SK-N-SH (cell line): Measurements from ENCODE around the gene RAD17. TPM values are rescaled to one million over a fixed set of nuclear protein-coding genes. Genes with fewer than 3 reads are reported as not detected.

ENCODE experiments used
- CTCF ChIA-PET: fragments of 300-600, 350-600 bp; formaldehyde crosslinking; extraction: SDS; loops from one replicate; lab custom pipeline; 2021; lab: Yijun Ruan, JAX
- POLR2A ChIA-PET: fragments of 350-600 bp; sonication (Branson Sonifier 250); formaldehyde crosslinking; extraction: SDS; loops from one replicate; lab custom pipeline; 2020; ENCODE audit warnings: antibody characterized with exemption, inconsistent platforms; lab: Yijun Ruan, JAX
- DNase-seq: peaks from one replicate; pipeline ENCODE4 v3.0.0; 2012
- H2AFZ ChIP-seq: fragments of 200-600 bp; sonication (generic); 2 replicates; pipeline ENCODE4 v1.8.1; 2016; ENCODE audit warnings: antibody characterized with exemption, mild to moderate bottlenecking, low read depth
- H3F3A ChIP-seq: fragments of 200-600 bp; sonication (generic); replicated peaks from 2 replicates; pipeline ENCODE3; 2016; ENCODE audit warnings: antibody characterized with exemption, mild to moderate bottlenecking; ENCODE audit not compliant: insufficient read depth
- H3K27ac ChIP-seq, 2 experiments: fragments of 200-500 bp in 1 of 2; fragments of 200-600 bp in 1 of 2; sonication (Bioruptor generic) in 1 of 2; sonication (generic), shearing (Covaris generic) in 1 of 2; 2 replicates each; pipeline versions ENCODE4 v1.5.1 to v1.6.1; 2014 to 2016; ENCODE audit warnings: low read depth in 2 of 2, inconsistent platforms in 1 of 2, low read length in 1 of 2, mild to moderate bottlenecking in 1 of 2, mixed read lengths in 1 of 2
- H3K27me3 ChIP-seq: fragments of 200-600 bp; sonication (generic), shearing (Covaris generic); 2 replicates; pipeline ENCODE4 v1.6.1; 2016; ENCODE audit warnings: mixed run types; ENCODE audit not compliant: insufficient read depth
- H3K36me3 ChIP-seq, 2 experiments: fragments of 200-500 bp in 1 of 2; fragments of 200-600 bp in 1 of 2; sonication (Bioruptor generic) in 1 of 2; sonication (generic) in 1 of 2; replicated peaks in 1 of 2; 2 replicates each; pipeline versions ENCODE3 to v1.5.1; 2014 to 2016; ENCODE audit warnings: low read length in 1 of 2, mild to moderate bottlenecking in 1 of 2; ENCODE audit not compliant: insufficient read depth in 2 of 2, control insufficient read depth in 1 of 2
- H3K4me1 ChIP-seq, 2 experiments: fragments of 200-500 bp in 1 of 2; fragments of 200-600 bp in 1 of 2; sonication (Bioruptor generic) in 1 of 2; sonication (generic), shearing (Covaris generic) in 1 of 2; 2 replicates each; pipeline versions ENCODE4 v1.5.1 to v1.6.1; 2014 to 2016; ENCODE audit warnings: low read depth in 1 of 2, low read length in 1 of 2, mixed run types in 1 of 2; ENCODE audit not compliant: insufficient read depth in 2 of 2, control insufficient read depth in 1 of 2
- H3K4me2 ChIP-seq: fragments of 200-600 bp; sonication (generic), shearing (Covaris generic); 2 replicates; pipeline ENCODE4 v1.6.1; 2017; ENCODE audit warnings: mixed run types
- H3K4me3 ChIP-seq, 2 experiments: fragments of 200-500 bp in 1 of 2; fragments of 200-600 bp in 1 of 2; sonication (Bioruptor generic) in 1 of 2; sonication (generic), shearing (Covaris generic) in 1 of 2; 2 replicates each; pipeline versions ENCODE4 v1.5.1 to v1.8.1; 2014 to 2016; ENCODE audit warnings: low read depth in 2 of 2, inconsistent platforms in 1 of 2, low read length in 1 of 2, mild to moderate bottlenecking in 1 of 2, mixed read lengths in 1 of 2, moderate library complexity in 1 of 2
- H3K79me2 ChIP-seq: fragments of 200-600 bp; sonication (generic); 2 replicates; pipeline ENCODE4 v1.8.1; 2017; ENCODE audit warnings: mild to moderate bottlenecking; ENCODE audit not compliant: insufficient read depth
- H3K9ac ChIP-seq: fragments of 200-600 bp; sonication (generic); 2 replicates; pipeline ENCODE4 v1.6.1; 2017; ENCODE audit warnings: mixed run types
- H3K9me2 ChIP-seq: fragments of 200-600 bp; sonication (generic); 2 replicates; pipeline ENCODE4 v1.6.1; 2017; ENCODE audit warnings: mixed run types
- H3K9me3 ChIP-seq: fragments of 200-600 bp; sonication (generic); 2 replicates; pipeline ENCODE4 v1.6.1; 2017; ENCODE audit warnings: mixed run types, mild to moderate bottlenecking, moderate library complexity
- H4K20me1 ChIP-seq: fragments of 200-600 bp; sonication (generic); 2 replicates; pipeline ENCODE4 v1.6.1; 2017; ENCODE audit warnings: mild to moderate bottlenecking, mixed run types; ENCODE audit not compliant: insufficient read depth
- CHD2 ChIP-seq: fragments of 150-350 bp; IDR thresholded peaks from 2 replicates; pipeline ENCODE4 v1.6.1; 2018; ENCODE audit warnings: low read length; ENCODE audit not compliant: partially characterized antibody
- ELF1 ChIP-seq: IDR thresholded peaks from 2 replicates; pipeline ENCODE4 v1.4.0; 2012
- EP300 ChIP-seq, 2 experiments: IDR thresholded peaks; 2 replicates each; pipeline versions ENCODE4 v1.4.0 to v1.6.1; 2012; ENCODE audit warnings: borderline replicate concordance in 1 of 2, low read depth in 1 of 2, low read length in 1 of 2
- EZH2phosphoT487 ChIP-seq: fragments of 200-600 bp; sonication (generic); IDR thresholded peaks from 2 replicates; pipeline ENCODE4 v1.6.1; 2017; ENCODE audit warnings: low read depth, mixed run types, mild to moderate bottlenecking, antibody characterized with exemption, moderate library complexity, borderline replicate concordance
- FOXJ3 ChIP-seq: sonication (generic); formaldehyde crosslinking; IDR thresholded peaks from 2 replicates; pipeline ENCODE4 v1.5.1; 2020; ENCODE audit warnings: mild to moderate bottlenecking, missing genetic modification reagents
- FOXM1 ChIP-seq: IDR thresholded peaks from 2 replicates; pipeline ENCODE4 v1.4.0; 2012; ENCODE audit warnings: low read depth, mild to moderate bottlenecking
- GABPA ChIP-seq: IDR thresholded peaks from 2 replicates; pipeline ENCODE4 v1.4.0; 2012; ENCODE audit warnings: low read depth, mild to moderate bottlenecking
- JUND ChIP-seq: IDR thresholded peaks from 2 replicates; pipeline ENCODE4 v1.4.0; 2012
- MEF2A ChIP-seq: IDR thresholded peaks from 2 replicates; pipeline ENCODE4 v1.4.0; 2012; ENCODE audit warnings: low read depth, borderline replicate concordance
- MXI1 ChIP-seq: IDR thresholded peaks from 2 replicates; pipeline ENCODE4 v1.6.1; 2012; ENCODE audit warnings: mild to moderate bottlenecking, low read depth, low read length, improper control_type of control experiment
- NRF1 ChIP-seq: IDR thresholded peaks from 2 replicates; pipeline ENCODE4 v1.6.1; 2012; ENCODE audit warnings: low read depth, mild to moderate bottlenecking, low read length
- POLR2AphosphoS5 ChIP-seq: IDR thresholded peaks from 2 replicates; pipeline ENCODE4 v1.6.1; 2012; ENCODE audit warnings: low read depth, low read length
- RAD21 ChIP-seq: IDR thresholded peaks from 2 replicates; pipeline ENCODE4 v1.6.1; 2012; ENCODE audit warnings: mild to moderate bottlenecking, low read length
- RCOR1 ChIP-seq: fragments of 150-350 bp; IDR thresholded peaks from 2 replicates; pipeline ENCODE4 v1.6.1; 2017; ENCODE audit warnings: antibody characterized with exemption, low read length
- RXRA ChIP-seq: IDR thresholded peaks from 2 replicates; pipeline ENCODE4 v1.4.0; 2012; ENCODE audit warnings: low read depth, mild to moderate bottlenecking, borderline replicate concordance
- SIN3A ChIP-seq: IDR thresholded peaks from 2 replicates; pipeline ENCODE4 v1.6.1; 2012; ENCODE audit warnings: low read depth, mild to moderate bottlenecking, low read length, moderate library complexity, borderline replicate concordance
- TAF1 ChIP-seq: IDR thresholded peaks from 2 replicates; pipeline ENCODE4 v1.6.1; 2012; ENCODE audit warnings: low read depth, mild to moderate bottlenecking, low read length, moderate library complexity, borderline replicate concordance
- TEAD4 ChIP-seq: IDR thresholded peaks from 2 replicates; pipeline ENCODE4 v1.4.0; 2012; ENCODE audit warnings: mild to moderate bottlenecking, borderline replicate concordance; ENCODE audit not compliant: insufficient read depth
- YY1 ChIP-seq: IDR thresholded peaks from 2 replicates; pipeline ENCODE4 v1.4.0; 2012; ENCODE audit warnings: low read depth, mild to moderate bottlenecking
- WGBS: methylation state at CpG from one replicate; pipeline ENCODE4 v1.1.6; 2017; ENCODE audit warnings: low lambda C conversion rate; 5-methylcytosine and 5-hydroxymethylcytosine counted together
- polyA plus RNA-seq, 3 experiments: library from polyadenylated mRNA; depleted of rRNA; stranded (reverse); fragments of >200 nt; gene quantifications; 2 replicates each; pipeline ENCODE4 v1.2.3, GENCODE V29; 2012
- TF ChIP-seq, protein P1 (sequence below): IDR thresholded peaks from 2 replicates; pipeline ENCODE4 v1.4.0; 2012; ENCODE audit warnings: low read depth, borderline replicate concordance
- TF ChIP-seq, protein P2 (sequence below): fragments of 200-600 bp; sonication (generic); IDR thresholded peaks from 2 replicates; pipeline ENCODE4 v1.6.1; 2017; ENCODE audit warnings: antibody characterized with exemption, mild to moderate bottlenecking, moderate library complexity
- TF ChIP-seq, protein P3 (sequence below): IDR thresholded peaks from 2 replicates; pipeline ENCODE4; 2012

The RAD17 gene
- polyA plus RNA-seq, 1 of the 3 experiments (the other 2 are of a cell fraction), result 16.9 TPM

DNA sequence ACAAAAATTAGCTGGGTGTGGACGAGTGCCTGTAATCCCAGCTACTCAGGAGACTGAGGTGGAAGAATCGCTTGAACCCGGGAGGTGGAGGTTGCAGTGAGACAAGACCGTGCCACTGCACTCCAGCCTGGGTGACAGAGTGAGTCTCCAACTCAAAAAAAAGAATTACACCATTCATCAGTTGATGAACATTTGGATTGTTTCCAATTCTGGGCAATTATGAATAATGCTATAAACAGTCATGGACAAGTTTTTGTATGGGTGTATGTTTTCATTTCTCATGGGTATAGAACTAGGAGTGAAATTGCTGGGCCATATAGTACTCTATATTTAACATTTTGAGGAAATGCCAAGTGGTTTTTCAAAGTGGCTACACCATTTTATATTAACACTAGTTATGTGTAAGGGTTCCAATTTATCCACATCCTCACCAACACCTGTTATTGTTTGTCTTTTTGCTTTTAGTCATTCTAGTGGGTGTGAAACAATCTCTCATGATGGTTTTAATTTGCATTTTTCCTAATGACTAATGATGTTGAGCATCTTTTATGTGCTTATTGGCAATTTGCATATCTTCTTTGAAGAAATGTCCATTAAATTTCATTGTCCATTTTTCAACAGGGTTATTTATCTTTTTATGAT lies 28.0 kb upstream of the RAD17 start:
- Histone ChIP-seq H2AFZ (no peak overlapping the region), H3K79me2 (no peaks in the 10 kb centered on the region), H3F3A (no peaks in the 10 kb centered on the region), H3K27me3 (no peaks in the 10 kb centered on the region), H3K4me2 (no peak overlapping the region), H3K9me2 (no peaks in the 10 kb centered on the region), H3K27ac (no peak overlapping the region), H3K9me3 (no peaks in the 10 kb centered on the region), H3K9ac (no peak overlapping the region), H3K36me3 (no peaks in the 10 kb centered on the region), H3K4me1 (no peaks in the 10 kb centered on the region), H3K4me3 (no peak overlapping the region), H4K20me1 (no peaks in the 10 kb centered on the region)
- 89% methylated on average over 4 of the region's 4 CpGs for WGBS
- CTCF ChIA-PET, result interaction anchor here (0.6 kb wide), 1 partner anchor 18 kb away, joined by 3 read pairs; no protein-coding TSS in a partner anchor
- no peak for DNase-seq
- POLR2A ChIA-PET, result no interaction called here
- TF ChIP-seq POLR2AphosphoS5 (no peak), FOXM1 (no peak), ELF1 (no peak), TAF1 (no peak), MXI1 (no peak), SIN3A (no peak), FOXJ3 (CRISPR knock-in tag) (no peak), CHD2 (no peak), TEAD4 (no peak), EZH2phosphoT487 (no peak), RXRA (no peak)
- TF ChIP-seq, protein P1, sequence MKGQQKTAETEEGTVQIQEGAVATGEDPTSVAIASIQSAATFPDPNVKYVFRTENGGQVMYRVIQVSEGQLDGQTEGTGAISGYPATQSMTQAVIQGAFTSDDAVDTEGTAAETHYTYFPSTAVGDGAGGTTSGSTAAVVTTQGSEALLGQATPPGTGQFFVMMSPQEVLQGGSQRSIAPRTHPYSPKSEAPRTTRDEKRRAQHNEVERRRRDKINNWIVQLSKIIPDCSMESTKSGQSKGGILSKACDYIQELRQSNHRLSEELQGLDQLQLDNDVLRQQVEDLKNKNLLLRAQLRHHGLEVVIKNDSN, result no peak

DNA sequence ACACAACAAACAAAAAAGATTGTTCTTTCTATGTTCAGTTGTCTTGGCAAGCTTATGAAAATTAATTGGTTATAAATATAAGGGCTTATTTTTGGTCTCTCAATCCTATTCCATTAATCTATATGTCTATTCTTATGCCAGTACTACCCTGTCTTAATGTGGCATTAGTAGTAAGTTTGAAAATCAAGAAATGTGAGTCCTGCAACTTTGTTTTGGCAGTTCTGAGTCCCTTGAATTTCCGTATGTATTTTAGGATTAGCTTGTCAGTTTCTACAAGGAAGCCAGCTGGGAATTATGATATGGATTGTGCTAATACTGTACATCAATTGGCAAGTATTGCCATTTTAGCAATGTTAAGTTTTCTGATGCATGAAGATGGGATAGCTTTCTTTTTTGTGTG lies 26.5 kb upstream of the RAD17 start:
- no peaks in the 10 kb centered on the region for H3K4me1 ChIP-seq
- ChIA-PET CTCF (interaction anchor here (1.5 kb wide), 1 partner anchor 9 kb away, joined by 8 read pairs; no protein-coding TSS in a partner anchor), POLR2A (no interaction called here)
- 78% methylated on average over 1 of the region's 1 CpG for WGBS
- H3K4me3 ChIP-seq, result no peak overlapping the region
- H3K36me3 ChIP-seq, result no peaks in the 10 kb centered on the region
- H2AFZ ChIP-seq, result no peak overlapping the region
- DNase-seq, result no peak
- H3K9me2 ChIP-seq, result no peaks in the 10 kb centered on the region
- no peak overlapping the region for H3K4me2 ChIP-seq
- H3K9me3 ChIP-seq, result no peaks in the 10 kb centered on the region
- peaks cover 2% of the 10 kb centered on the region for H3F3A ChIP-seq
- H3K27me3 ChIP-seq, result no peaks in the 10 kb centered on the region
- no peaks in the 10 kb centered on the region for H3K79me2 ChIP-seq
- H3K27ac ChIP-seq, result no peak overlapping the region
- TF ChIP-seq MEF2A (no peak), GABPA (no peak), RAD21 (no peak), NRF1 (no peak), MXI1 (no peak), SIN3A (no peak), EP300 (IDR thresholded peaks at IDR 0.05; ENCODE audit: borderline replicate concordance in 1 of 2, low read depth in 1 of 2, low read length in 1 of 2) (no peak), YY1 (no peak), JUND (no peak), RCOR1 (no peak), FOXM1 (no peak)
- TF ChIP-seq, protein P2, sequence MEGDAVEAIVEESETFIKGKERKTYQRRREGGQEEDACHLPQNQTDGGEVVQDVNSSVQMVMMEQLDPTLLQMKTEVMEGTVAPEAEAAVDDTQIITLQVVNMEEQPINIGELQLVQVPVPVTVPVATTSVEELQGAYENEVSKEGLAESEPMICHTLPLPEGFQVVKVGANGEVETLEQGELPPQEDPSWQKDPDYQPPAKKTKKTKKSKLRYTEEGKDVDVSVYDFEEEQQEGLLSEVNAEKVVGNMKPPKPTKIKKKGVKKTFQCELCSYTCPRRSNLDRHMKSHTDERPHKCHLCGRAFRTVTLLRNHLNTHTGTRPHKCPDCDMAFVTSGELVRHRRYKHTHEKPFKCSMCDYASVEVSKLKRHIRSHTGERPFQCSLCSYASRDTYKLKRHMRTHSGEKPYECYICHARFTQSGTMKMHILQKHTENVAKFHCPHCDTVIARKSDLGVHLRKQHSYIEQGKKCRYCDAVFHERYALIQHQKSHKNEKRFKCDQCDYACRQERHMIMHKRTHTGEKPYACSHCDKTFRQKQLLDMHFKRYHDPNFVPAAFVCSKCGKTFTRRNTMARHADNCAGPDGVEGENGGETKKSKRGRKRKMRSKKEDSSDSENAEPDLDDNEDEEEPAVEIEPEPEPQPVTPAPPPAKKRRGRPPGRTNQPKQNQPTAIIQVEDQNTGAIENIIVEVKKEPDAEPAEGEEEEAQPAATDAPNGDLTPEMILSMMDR, result no peak
- TF ChIP-seq, protein P3, sequence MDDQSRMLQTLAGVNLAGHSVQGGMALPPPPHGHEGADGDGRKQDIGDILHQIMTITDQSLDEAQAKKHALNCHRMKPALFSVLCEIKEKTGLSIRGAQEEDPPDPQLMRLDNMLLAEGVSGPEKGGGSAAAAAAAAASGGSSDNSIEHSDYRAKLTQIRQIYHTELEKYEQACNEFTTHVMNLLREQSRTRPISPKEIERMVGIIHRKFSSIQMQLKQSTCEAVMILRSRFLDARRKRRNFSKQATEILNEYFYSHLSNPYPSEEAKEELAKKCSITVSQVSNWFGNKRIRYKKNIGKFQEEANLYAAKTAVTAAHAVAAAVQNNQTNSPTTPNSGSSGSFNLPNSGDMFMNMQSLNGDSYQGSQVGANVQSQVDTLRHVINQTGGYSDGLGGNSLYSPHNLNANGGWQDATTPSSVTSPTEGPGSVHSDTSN, result no peak
- no peaks in the 10 kb centered on the region for H4K20me1 ChIP-seq
- no peak overlapping the region for H3K9ac ChIP-seq
